ENCODE results near the gene UGT1A8. TPM values are rescaled to one million over a fixed set of nuclear protein-coding genes. Genes with fewer than 3 reads are reported as not detected.

UGT1A8 gene
- total RNA-seq, result not detected in 2 replicates

GRCh38 chr2:233617476-233617875 is at the start of gene UGT1A8:
UGT1A8 (plus strand) TSS chr2:233617633; CDS start chr2:233617708, 75 bp downstream.

GRCh38 chr2:233636306-233636705 is 18.9 kb downstream of the UGT1A8 start, which contains the start of gene UGT1A10:
UGT1A10 (plus strand) TSS chr2:233636448; CDS start chr2:233636523, 75 bp downstream.

GRCh38 chr2:233671290-233672161 is 54.1 kb downstream of the UGT1A8 start, which contains the start of gene UGT1A9:
UGT1A9 (plus strand) TSS chr2:233671898; CDS start chr2:233671935, 37 bp downstream.

GRCh38 chr2:233681521-233682099 is 64.2 kb downstream of the UGT1A8 start, which contains the start of gene UGT1A7:
UGT1A7 (plus strand) TSS chr2:233681901; CDS start chr2:233681938, 37 bp downstream.

GRCh38 chr2:233692648-233693047 is 75.2 kb downstream of the UGT1A8 start, which contains the start of gene UGT1A6:
UGT1A6 (plus strand) TSS chr2:233692890; CDS start chr2:233693005, 115 bp downstream.

GRCh38 chr2:233712611-233713261 is 95.3 kb downstream of the UGT1A8 start, which contains the start of gene UGT1A5:
UGT1A5 (plus strand) TSS chr2:233712907; CDS start chr2:233712992, 85 bp downstream.

GRCh38 chr2:233718552-233718951 is 101.1 kb downstream of the UGT1A8 start, which contains the start of gene UGT1A4:
UGT1A4 (plus strand) TSS chr2:233718736; CDS start chr2:233718821, 85 bp downstream.

GRCh38 chr2:233728723-233729301 is 111.4 kb downstream of the UGT1A8 start, which contains the start of gene UGT1A3:
UGT1A3 (plus strand) TSS chr2:233729042; CDS start chr2:233729127, 85 bp downstream.

GRCh38 chr2:233760043-233760442 is 142.6 kb downstream of the UGT1A8 start, which contains the start of gene UGT1A1:
UGT1A1 (plus strand) TSS chr2:233760270; CDS start chr2:233760288, 18 bp downstream.

GRCh38 chr2:233778030-233778429 is 160.6 kb downstream of the UGT1A8 start, which contains the start of gene MROH2A:
MROH2A (plus strand) TSS chr2:233778330; CDS start chr2:233779359, 1,029 bp downstream.

Other genes with a start within 250 kb of the UGT1A8 start
- gene USP40, start 50.9 kb upstream of the UGT1A8 start, total RNA-seq, result 22.0 and 28.2 TPM in 2 replicates
- gene UGT1A10, start 18.8 kb downstream of the UGT1A8 start, total RNA-seq, result not detected in 2 replicates
- not detected in 2 replicates for gene UGT1A9, start 54.3 kb downstream of the UGT1A8 start, total RNA-seq
- not detected in 2 replicates for gene UGT1A7, start 64.3 kb downstream of the UGT1A8 start, total RNA-seq
- gene UGT1A6, start 75.3 kb downstream of the UGT1A8 start, total RNA-seq, result not detected in 2 replicates
- gene UGT1A5, start 95.3 kb downstream of the UGT1A8 start, total RNA-seq, result not detected in 2 replicates
- not detected in 2 replicates for gene UGT1A4, start 101.1 kb downstream of the UGT1A8 start, total RNA-seq
- not detected in 2 replicates for gene UGT1A3, start 111.4 kb downstream of the UGT1A8 start, total RNA-seq
- not detected in 2 replicates for gene UGT1A1, start 142.6 kb downstream of the UGT1A8 start, total RNA-seq
- not detected in 2 replicates for gene MROH2A, start 160.7 kb downstream of the UGT1A8 start, total RNA-seq
- 15.1 and 34.6 TPM in 2 replicates for gene HJURP, start 236.9 kb downstream of the UGT1A8 start, total RNA-seq